Colonic mucosa (tissue), 4 donors: ENCODE data around the gene PMP22. TPM values are rescaled to one million over a fixed set of nuclear protein-coding genes. Genes with fewer than 3 reads are reported as not detected.

Experiments
- DNase-seq: peaks from one replicate; pipeline ENCODE4 v3.0.0-alpha.2; 2020
- H3K27ac ChIP-seq: fragments of 200-600 bp; one replicate; pipeline ENCODE4 v1.8.0; 2021
- H3K27me3 ChIP-seq: fragments of 200-600 bp; one replicate; pipeline ENCODE4 v1.8.0; 2021
- H3K36me3 ChIP-seq: fragments of 200-600 bp; one replicate; pipeline ENCODE4 v1.8.0; 2021
- H3K4me1 ChIP-seq: fragments of 200-600 bp; one replicate; pipeline ENCODE4 v1.8.0; 2021; ENCODE audit warnings: mild to moderate bottlenecking
- H3K4me3 ChIP-seq: fragments of 200-600 bp; one replicate; pipeline ENCODE4 v1.8.0; 2021
- H3K9ac ChIP-seq, 2 donors: one replicate each; pipeline ENCODE4 v1.7.0; 2013; ENCODE audit warnings: control low read depth in 2 of 2, low read depth in 2 of 2, low read length in 2 of 2
- H3K9me3 ChIP-seq: fragments of 200-600 bp; one replicate; pipeline ENCODE4 v1.8.0; 2021
- CTCF ChIP-seq: fragments of 200-600 bp; IDR thresholded peaks from one replicate; pipeline ENCODE4 v1.8.0; 2022; ENCODE audit warnings: antibody characterized with exemption, mild to moderate bottlenecking
- intact Hi-C: fragments of 100-400 bp; cut with DNase I; formaldehyde crosslinking; loops from one replicate; pipeline ENCODE4 v1.14.1; 2022
- total RNA-seq, 2 donors: library from RNA; stranded (reverse); fragmentation: NEBNext Ultra II Directional in 1 of 2; extraction: Animal tissue kit (Norgen Biotek cat#: 25700) in 1 of 2; gene quantifications; one replicate each; pipeline ENCODE4 v1.2.1, GENCODE V29; 2021
- donor health status: healthy.
- donor health status: DM: no; HTN: no; CAD: no.
- donor health status: DM: no; HTN: no; CAD: no.

The PMP22 gene
- total RNA-seq, 2 donors from 2014 or later = 12.5 to 40.4 TPM

GRCh38 chr17:15197229-15197628 lies 67.9 kb downstream of the PMP22 start:
- Histone ChIP-seq H3K4me1 (no peaks in the 10 kb centered on the region), H3K36me3 (no peaks in the 10 kb centered on the region), H3K27ac (no peak overlapping the region), H3K27me3 (no peaks in the 10 kb centered on the region), H3K9ac (no peak overlapping the region), H3K4me3 (no peak overlapping the region), H3K9me3 (no peaks in the 10 kb centered on the region)
- no peak for DNase-seq
- no peak for TF ChIP-seq CTCF
- intact Hi-C loops = no loop called here

- TF ChIP-seq CTCF = no peak
- no peak for DNase-seq
- intact Hi-C loops = no loop called here
- no peak overlapping the region for H3K27ac ChIP-seq
- H3K4me3 ChIP-seq = no peak overlapping the region
- no peaks in the 10 kb centered on the region for H3K9me3 ChIP-seq
- no peak overlapping the region for H3K9ac ChIP-seq
- H3K27me3 ChIP-seq = no peaks in the 10 kb centered on the region
- H3K36me3 ChIP-seq = no peaks in the 10 kb centered on the region
- no peaks in the 10 kb centered on the region for H3K4me1 ChIP-seq
Measured at GRCh38 chr17:15194859-15195277, 70.3 kb downstream of the PMP22 start.

- intact Hi-C loops = no loop called here
- TF ChIP-seq CTCF = no peak
- Histone ChIP-seq H3K36me3 (no peaks in the 10 kb centered on the region), H3K4me1 (no peaks in the 10 kb centered on the region), H3K4me3 (no peak overlapping the region), H3K9me3 (no peaks in the 10 kb centered on the region), H3K27me3 (no peaks in the 10 kb centered on the region), H3K9ac (no peak overlapping the region), H3K27ac (no peak overlapping the region)
- DNase-seq = peak; percentile 20
Measured at GRCh38 chr17:15185625-15185991, 79.5 kb downstream of the PMP22 start.

- H3K27me3 ChIP-seq = no peaks in the 10 kb centered on the region
- H3K36me3 ChIP-seq = no peaks in the 10 kb centered on the region
- H3K4me3 ChIP-seq = no peak overlapping the region
- H3K27ac ChIP-seq = no peak overlapping the region
- TF ChIP-seq CTCF = no peak
- no peak for DNase-seq
- no peaks in the 10 kb centered on the region for H3K9me3 ChIP-seq
- intact Hi-C loops = no loop called here
- H3K4me1 ChIP-seq = no peaks in the 10 kb centered on the region
- H3K9ac ChIP-seq = no peak overlapping the region
Measured at GRCh38 chr17:15184872-15185624, 80.1 kb downstream of the PMP22 start.

- DNase-seq = no peak
- Histone ChIP-seq H3K4me3 (no peak overlapping the region), H3K27ac (no peak overlapping the region), H3K4me1 (no peaks in the 10 kb centered on the region), H3K27me3 (no peaks in the 10 kb centered on the region), H3K36me3 (no peaks in the 10 kb centered on the region), H3K9ac (no peak overlapping the region), H3K9me3 (no peaks in the 10 kb centered on the region)
- TF ChIP-seq CTCF = no peak
- intact Hi-C loops = no loop called here
Measured at GRCh38 chr17:15181816-15182215, 83.3 kb downstream of the PMP22 start.
